DOHH2 (cell line): ENCODE results near the gene PSME1.

Experiments
- H3F3A ChIP-seq: fragments of 200-600 bp; sonication (generic), shearing (Covaris generic); 2 replicates; pipeline ENCODE4 v1.6.0; 2016; ENCODE audit warnings: antibody characterized with exemption, mild to moderate bottlenecking; ENCODE audit not compliant: control insufficient read depth, insufficient read depth
- H3K27ac ChIP-seq: fragments of 200-600 bp; sonication (generic); 2 replicates; pipeline ENCODE4 v1.5.1; 2014; ENCODE audit warnings: low read depth, mild to moderate bottlenecking, low read length, moderate library complexity
- H3K27me3 ChIP-seq: fragments of 200-600 bp; sonication (generic); 2 replicates; pipeline ENCODE4 v1.6.1; 2014; ENCODE audit warnings: mild to moderate bottlenecking, low read length, mixed read lengths; ENCODE audit not compliant: control insufficient read depth
- H3K36me3 ChIP-seq: fragments of 200-600 bp; sonication (generic); 2 replicates; pipeline ENCODE4 v1.6.1; 2014; ENCODE audit warnings: mild to moderate bottlenecking, low read length, moderate library complexity, mixed read lengths; ENCODE audit not compliant: control insufficient read depth
- H3K4me1 ChIP-seq: fragments of 200-600 bp; sonication (generic); 2 replicates; pipeline ENCODE4 v1.6.1; 2014; ENCODE audit warnings: mild to moderate bottlenecking, low read length, mixed read lengths; ENCODE audit not compliant: control insufficient read depth
- H3K4me2 ChIP-seq: fragments of 200-600 bp; sonication (generic); 2 replicates; pipeline ENCODE4 v1.6.0; 2014; ENCODE audit warnings: mild to moderate bottlenecking, low read length, moderate library complexity
- H3K4me3 ChIP-seq: fragments of 200-600 bp; sonication (generic); 2 replicates; pipeline ENCODE4 v1.5.1; 2014; ENCODE audit warnings: mild to moderate bottlenecking, low read length, mixed read lengths
- H3K79me2 ChIP-seq: fragments of 200-600 bp; sonication (generic); 2 replicates; pipeline ENCODE4 v1.6.1; 2014; ENCODE audit warnings: mild to moderate bottlenecking, low read length, mixed read lengths; ENCODE audit not compliant: control insufficient read depth
- H3K9me2 ChIP-seq: fragments of 200-600 bp; sonication (generic); replicated peaks from 2 replicates; pipeline ENCODE4 v1.6.1; 2014; ENCODE audit warnings: mild to moderate bottlenecking, low read length, mixed read lengths; ENCODE audit not compliant: control insufficient read depth
- H3K9me3 ChIP-seq: fragments of 200-600 bp; sonication (generic); 2 replicates; pipeline ENCODE4 v1.6.1; 2014; ENCODE audit warnings: antibody characterized with exemption, low read length, mixed read lengths; ENCODE audit not compliant: control insufficient read depth, insufficient read depth
- H4K20me1 ChIP-seq: fragments of 200-600 bp; sonication (generic); 2 replicates; pipeline ENCODE4 v1.6.0; 2014; ENCODE audit warnings: low read depth, mild to moderate bottlenecking, antibody characterized with exemption, low read length, moderate library complexity; ENCODE audit not compliant: control insufficient read depth, insufficient read depth
- CTCF ChIP-seq: fragments of 200-600 bp; sonication (generic); IDR thresholded peaks from one replicate; pipeline ENCODE4 v1.5.1; 2014; ENCODE audit warnings: antibody characterized with exemption, mild to moderate bottlenecking, low read depth, low read length; ENCODE audit not compliant: poor library complexity, severe bottlenecking
- EZH2phosphoT487 ChIP-seq: fragments of 200-600 bp; sonication (generic); IDR thresholded peaks from 2 replicates; pipeline ENCODE4 v1.6.1; 2017; ENCODE audit warnings: borderline replicate concordance, mild to moderate bottlenecking, antibody characterized with exemption, low read length, moderate library complexity, mixed read lengths

The PSME1 gene

GRCh38 chr14:24185741-24186140 is 49.7 kb downstream of the PSME1 start:
- TF ChIP-seq CTCF (no peak), EZH2phosphoT487 (no peak)
- peaks cover 79% of the 10 kb centered on the region for H3K36me3 ChIP-seq
- H3K9me3 ChIP-seq, result no peaks in the 10 kb centered on the region
- no peaks in the 10 kb centered on the region for H4K20me1 ChIP-seq
- no peak overlapping the region for H3K27ac ChIP-seq
- H3K79me2 ChIP-seq, result peaks cover 22% of the 10 kb centered on the region
- no peaks in the 10 kb centered on the region for H3K27me3 ChIP-seq
- peaks cover 21% of the 10 kb centered on the region for H3K4me1 ChIP-seq
- H3K9me2 ChIP-seq, result no peaks in the 10 kb centered on the region
- H3K4me3 ChIP-seq, result no peak overlapping the region
- H3F3A ChIP-seq, result peaks cover 11% of the 10 kb centered on the region
- H3K4me2 ChIP-seq, result no peak overlapping the region

DNA sequence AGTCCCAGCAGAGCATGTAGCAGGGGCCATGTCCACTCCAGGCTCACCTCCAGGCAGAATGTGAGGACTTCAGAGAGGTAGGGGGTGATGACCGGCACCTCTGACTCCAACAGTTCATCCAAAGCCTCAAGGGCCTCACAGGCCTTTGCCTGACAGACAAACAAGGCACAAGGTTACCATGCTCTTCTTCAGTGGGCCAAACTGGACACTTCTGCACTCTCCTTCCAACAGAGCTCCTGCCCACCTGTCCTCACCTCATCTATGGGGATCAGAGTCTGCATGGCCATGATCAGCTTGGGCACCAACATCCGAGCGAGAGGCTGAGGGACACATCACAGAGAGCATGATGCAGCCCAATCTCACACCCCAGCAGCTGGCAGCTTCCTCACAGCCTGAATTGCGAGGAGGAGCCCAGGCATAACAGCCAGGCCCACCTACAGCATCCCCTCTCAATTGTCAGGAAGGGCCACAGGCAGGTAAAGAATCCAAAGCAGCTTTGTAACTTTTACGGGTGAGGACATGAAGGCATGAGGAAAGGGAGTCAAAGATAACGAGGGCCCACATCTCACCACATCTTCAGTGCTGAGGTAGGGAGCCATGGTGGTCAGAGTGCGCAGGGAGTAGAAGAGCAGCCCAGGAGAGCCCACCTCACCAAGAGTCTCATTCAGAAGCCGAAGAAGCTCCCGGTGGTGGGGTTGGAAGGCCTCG is 51.0 kb downstream of the PSME1 start:
- peaks cover 21% of the 10 kb centered on the region for H3K4me1 ChIP-seq
- H4K20me1 ChIP-seq, result no peaks in the 10 kb centered on the region
- no peaks in the 10 kb centered on the region for H3K9me3 ChIP-seq
- TF ChIP-seq EZH2phosphoT487, result no peak
- TF ChIP-seq CTCF, result no peak
- peaks cover 75% of the 10 kb centered on the region for H3K36me3 ChIP-seq
- H3K27me3 ChIP-seq, result no peaks in the 10 kb centered on the region
- H3K4me3 ChIP-seq, result peak overlapping the region; percentile 80; the same call in 1 of the 2 replicates
- peaks cover 22% of the 10 kb centered on the region for H3K79me2 ChIP-seq
- H3F3A ChIP-seq, result peaks cover 13% of the 10 kb centered on the region
- H3K9me2 ChIP-seq, result no peaks in the 10 kb centered on the region
- H3K27ac ChIP-seq, result no peak overlapping the region
- H3K4me2 ChIP-seq, result peak overlapping the region; percentile 90

- no peaks in the 10 kb centered on the region for H3K27me3 ChIP-seq
- H3K27ac ChIP-seq, result no peak overlapping the region
- no peaks in the 10 kb centered on the region for H3K9me3 ChIP-seq
- peaks cover 13% of the 10 kb centered on the region for H3F3A ChIP-seq
- H3K79me2 ChIP-seq, result peaks cover 24% of the 10 kb centered on the region
- H3K9me2 ChIP-seq, result no peaks in the 10 kb centered on the region
- H3K4me2 ChIP-seq, result peak overlapping the region; percentile 90
- peak overlapping the region; percentile 80 for H3K4me3 ChIP-seq
- no peak for TF ChIP-seq CTCF
- TF ChIP-seq EZH2phosphoT487, result no peak
- H3K36me3 ChIP-seq, result peaks cover 75% of the 10 kb centered on the region
- peaks cover 21% of the 10 kb centered on the region for H3K4me1 ChIP-seq
- no peaks in the 10 kb centered on the region for H4K20me1 ChIP-seq
Measured at GRCh38 chr14:24187539-24187915, 51.5 kb downstream of the PSME1 start.
